Retinal pigment epithelial cell (primary cell): ENCODE measurements around the gene TBCCD1.
"Not testable (repeated sequence)": the region's sequence is repeated elsewhere in the genome, so short reads cannot be mapped to it uniquely, and the experiment has no call there.

ENCODE experiments used
- DNase-seq: peaks from one replicate; pipeline ENCODE4 v3.0.0-alpha.2; 2010; ENCODE audit warnings: low read depth
- H3K4me3 ChIP-seq: 2 replicates; pipeline ENCODE4 v1.5.1; 2011; ENCODE audit warnings: mild to moderate bottlenecking, low read length, control low read depth, moderate library complexity
- TF ChIP-seq, protein P1 (sequence below): conservative IDR thresholded peaks from 2 replicates; pipeline ENCODE4 v1.5.1; 2011; ENCODE audit warnings: low read depth, low read length, control low read depth, inconsistent platforms

Gene TBCCD1

DNA sequence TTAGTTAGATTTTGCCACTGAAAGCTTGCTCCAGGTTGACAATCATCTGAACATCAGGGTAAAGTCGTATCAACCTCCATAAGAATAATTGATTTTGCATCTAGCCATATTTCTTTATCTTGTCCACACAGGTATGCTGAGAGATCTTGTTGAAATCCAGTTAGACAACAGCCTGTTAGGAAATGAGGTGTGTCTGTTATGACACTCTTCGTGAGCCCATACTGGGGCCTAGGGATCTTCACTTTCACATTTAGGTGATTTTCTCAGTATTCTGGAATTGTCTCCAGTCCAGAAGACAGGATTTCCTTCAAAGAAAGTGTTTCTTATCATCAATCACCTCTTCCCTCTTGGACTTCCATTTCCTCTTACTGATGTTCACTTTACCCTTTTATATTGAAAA is 21.5 kb upstream of the TBCCD1 start:
- H3K4me3 ChIP-seq, result no peak overlapping the region
- DNase-seq, result no peak
- TF ChIP-seq, protein P1, sequence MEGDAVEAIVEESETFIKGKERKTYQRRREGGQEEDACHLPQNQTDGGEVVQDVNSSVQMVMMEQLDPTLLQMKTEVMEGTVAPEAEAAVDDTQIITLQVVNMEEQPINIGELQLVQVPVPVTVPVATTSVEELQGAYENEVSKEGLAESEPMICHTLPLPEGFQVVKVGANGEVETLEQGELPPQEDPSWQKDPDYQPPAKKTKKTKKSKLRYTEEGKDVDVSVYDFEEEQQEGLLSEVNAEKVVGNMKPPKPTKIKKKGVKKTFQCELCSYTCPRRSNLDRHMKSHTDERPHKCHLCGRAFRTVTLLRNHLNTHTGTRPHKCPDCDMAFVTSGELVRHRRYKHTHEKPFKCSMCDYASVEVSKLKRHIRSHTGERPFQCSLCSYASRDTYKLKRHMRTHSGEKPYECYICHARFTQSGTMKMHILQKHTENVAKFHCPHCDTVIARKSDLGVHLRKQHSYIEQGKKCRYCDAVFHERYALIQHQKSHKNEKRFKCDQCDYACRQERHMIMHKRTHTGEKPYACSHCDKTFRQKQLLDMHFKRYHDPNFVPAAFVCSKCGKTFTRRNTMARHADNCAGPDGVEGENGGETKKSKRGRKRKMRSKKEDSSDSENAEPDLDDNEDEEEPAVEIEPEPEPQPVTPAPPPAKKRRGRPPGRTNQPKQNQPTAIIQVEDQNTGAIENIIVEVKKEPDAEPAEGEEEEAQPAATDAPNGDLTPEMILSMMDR, result no peak

DNA sequence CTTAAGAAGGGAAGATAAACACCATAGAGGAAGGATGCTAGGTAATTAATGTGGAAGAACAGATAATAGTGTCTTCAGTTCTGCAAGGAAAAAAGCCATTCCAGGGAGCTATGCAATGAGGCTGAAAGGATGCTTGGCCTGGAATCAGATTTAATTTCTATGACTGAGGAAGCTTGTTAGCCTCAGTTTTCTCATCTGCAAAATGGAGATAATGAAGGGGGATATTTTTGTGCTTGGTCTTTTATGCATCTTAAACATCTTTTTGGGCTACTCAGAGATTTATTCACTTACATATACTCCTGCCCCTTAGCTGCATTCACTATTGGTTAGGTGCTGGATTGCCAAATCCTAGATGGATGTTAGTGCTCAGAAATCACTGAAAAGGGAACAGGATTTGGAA is 20.0 kb upstream of the TBCCD1 start:
- TF ChIP-seq, protein P1, result no peak
- no peak for DNase-seq
- H3K4me3 ChIP-seq, result no peak overlapping the region

DNA sequence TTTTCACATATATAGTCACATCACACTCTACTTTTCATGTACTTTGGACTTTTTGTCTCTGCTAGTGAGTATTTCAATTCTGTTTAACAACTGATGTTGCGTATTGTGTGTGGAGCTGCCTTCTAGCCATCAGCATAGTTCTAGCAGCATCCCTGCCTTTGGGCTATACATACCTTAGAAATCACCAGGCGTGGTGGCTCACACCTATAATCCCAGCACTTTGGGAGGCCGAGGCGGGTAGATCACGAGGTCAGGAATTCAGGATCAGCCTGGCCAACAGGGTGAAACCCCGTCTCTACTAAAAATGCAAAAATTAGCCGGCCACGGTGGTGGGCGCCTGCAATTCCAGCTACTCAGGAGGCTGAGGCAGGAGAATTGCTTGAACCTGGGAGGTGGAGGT is 19.1 kb upstream of the TBCCD1 start:
- not testable (repeated sequence) for H3K4me3 ChIP-seq, DNase-seq

DNA sequence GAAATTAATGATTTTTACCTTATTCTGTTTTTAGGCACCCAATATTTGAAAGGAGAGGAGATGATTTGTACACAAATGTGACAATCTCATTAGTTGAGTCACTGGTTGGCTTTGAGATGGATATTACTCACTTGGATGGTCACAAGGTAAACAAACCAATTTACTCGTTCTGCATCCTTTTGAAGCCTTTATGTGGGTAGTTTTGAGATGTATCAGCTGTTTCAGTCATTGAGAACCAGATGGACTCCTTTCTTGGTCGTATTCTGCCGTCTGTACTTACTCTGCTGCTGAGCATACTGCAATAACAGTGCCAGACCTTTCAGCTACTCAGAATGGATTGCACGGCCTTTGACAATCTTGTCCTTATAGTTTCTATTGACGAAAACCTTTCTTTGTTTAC is 16.7 kb upstream of the TBCCD1 start:
- TF ChIP-seq, protein P1, result no peak
- no peak overlapping the region for H3K4me3 ChIP-seq
- DNase-seq, result no peak

DNA sequence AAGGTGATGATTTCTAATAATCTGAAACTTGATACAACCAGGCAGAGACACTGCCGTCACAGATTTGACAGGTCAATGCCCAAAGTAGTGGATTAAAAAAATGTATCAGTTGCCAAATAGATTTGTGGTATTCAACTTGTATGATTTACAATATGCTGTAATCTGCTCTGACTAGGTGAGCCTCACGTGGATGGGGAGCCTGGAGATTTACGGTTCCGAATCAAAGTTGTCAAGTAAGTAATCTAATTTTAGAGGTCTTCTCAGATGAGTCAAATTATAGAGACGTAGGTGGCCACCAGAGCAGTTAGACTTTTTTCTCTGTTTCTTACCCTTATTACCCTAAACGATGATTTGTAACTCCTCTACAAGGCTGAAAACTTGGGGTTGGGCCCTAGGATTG is 15.4 kb upstream of the TBCCD1 start:
- H3K4me3 ChIP-seq, result no peak overlapping the region
- no peak for DNase-seq
- TF ChIP-seq, protein P1, result no peak

DNA sequence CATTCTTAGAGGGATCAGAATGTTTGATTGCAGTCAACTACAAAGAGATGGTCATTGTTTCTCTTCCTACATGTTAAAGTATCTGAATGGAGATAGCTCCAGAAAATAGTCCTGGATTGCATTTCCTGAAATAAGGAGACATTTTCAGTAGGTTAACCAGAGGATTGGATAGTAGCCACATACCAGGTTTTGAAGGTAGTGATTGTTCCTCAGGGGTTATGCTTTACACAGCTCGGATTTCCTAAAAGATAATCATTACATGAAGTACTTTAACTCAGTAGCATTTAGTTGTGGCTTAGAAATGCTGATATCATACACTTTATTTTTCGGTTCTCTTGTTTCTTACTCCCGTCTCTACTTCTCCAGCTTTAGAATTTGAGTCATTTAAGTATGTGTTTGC is 13.6 kb upstream of the TBCCD1 start:
- no peak overlapping the region for H3K4me3 ChIP-seq
- TF ChIP-seq, protein P1, result no peak
- DNase-seq, result no peak

DNA sequence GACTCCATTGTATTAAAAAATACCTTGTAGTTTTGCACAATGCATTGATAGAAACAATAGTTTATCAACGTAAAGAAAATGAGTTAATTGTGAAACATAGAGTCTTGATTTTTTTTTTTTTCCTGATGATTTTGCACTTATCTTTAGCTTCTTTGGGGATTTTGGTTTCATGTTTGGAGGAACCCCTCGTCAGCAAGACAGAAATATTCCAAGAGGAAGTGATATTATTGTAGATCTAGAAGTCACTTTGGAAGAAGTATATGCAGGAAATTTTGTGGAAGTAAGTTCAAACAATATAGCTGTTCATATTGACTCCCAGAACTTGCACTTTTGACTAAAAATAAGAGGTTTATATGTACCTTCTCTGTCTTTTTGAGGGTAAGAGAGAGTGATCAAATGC is 10.4 kb upstream of the TBCCD1 start:
- DNase-seq, result no peak
- TF ChIP-seq, protein P1, result no peak
- H3K4me3 ChIP-seq, result no peak overlapping the region

DNA sequence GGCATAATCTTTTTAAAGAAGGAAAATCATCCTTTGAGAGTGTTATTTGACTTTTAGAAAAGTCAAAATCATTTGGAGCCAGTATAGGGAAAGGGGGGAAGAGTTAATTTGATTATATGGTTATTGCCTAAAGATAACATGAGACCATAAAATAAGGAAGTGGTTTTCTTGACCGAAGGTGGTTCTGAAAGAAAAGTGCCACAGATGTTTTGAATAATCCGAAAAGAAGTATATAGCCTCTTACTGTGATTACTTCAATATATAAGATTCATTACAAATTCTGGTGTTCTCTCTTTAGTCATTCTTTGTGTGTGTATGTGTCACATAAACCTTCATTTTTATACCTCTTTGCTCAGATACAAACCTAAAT is 4.5 kb upstream of the TBCCD1 start:
- DNase-seq, result no peak
- TF ChIP-seq, protein P1, result no peak
- H3K4me3 ChIP-seq, result peak overlapping the region; percentile 96
